ENCODE data around the gene PLBD2. TPM values are rescaled to one million over a fixed set of nuclear protein-coding genes. Genes with fewer than 3 reads are reported as not detected.
A peak's percentile ranks its signal among the peaks of the same experiment; 100 is the strongest.

PLBD2 gene
- total and polyA plus RNA-seq, 9 of the 15 experiments (the other 6 are each of a cell fraction or from before 2014, with no cell fraction given) = 2.4 to 37.4 (median 6.0) TPM

DNA sequence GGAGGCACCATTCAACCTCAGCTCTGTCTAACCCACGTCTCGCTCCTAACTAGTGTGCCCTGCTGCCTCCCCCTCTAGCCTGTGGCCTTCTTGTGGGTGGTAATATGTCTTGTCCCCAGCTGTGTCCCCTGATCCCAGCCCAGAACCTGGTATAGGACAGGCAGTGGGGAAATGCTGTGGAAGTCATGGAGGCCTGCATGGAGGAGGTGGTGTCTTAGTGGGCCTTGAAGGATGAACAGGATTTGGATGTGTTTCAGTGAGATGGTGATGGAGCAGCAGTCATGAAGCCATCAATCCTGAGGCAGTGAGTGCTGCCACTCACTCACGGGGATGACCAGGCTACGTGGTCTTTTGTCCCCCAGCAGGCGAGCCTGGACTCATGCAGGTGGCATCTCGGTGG, 13.4 kb downstream of the PLBD2 start:
- Histone ChIP-seq H3K36me3 (ENCODE audit: control insufficient read depth, insufficient read depth, low read length) (peaks cover 58% of the 10 kb centered on the region; the same call in 2 of the 3 replicates), H3K9me1 (ENCODE audit: control insufficient read depth, insufficient read depth, low read length) (no peaks in the 10 kb centered on the region), H3K4me1 (replicated peaks in 1 of 2; ENCODE audit: control insufficient read depth in 2 of 2, insufficient read depth in 2 of 2, low read length in 2 of 2) (no peaks in the 10 kb centered on the region; a peak in 1 of 5 replicates), H4K20me1 (replicated peaks; ENCODE audit: control insufficient read depth, insufficient read depth, low read length) (0 out of 2 replicates have a peak, but pooled peaks cover 3% of the 10 kb centered on the region), H3K79me2 (ENCODE audit: control insufficient read depth, insufficient read depth, low read length) (no peaks in the 10 kb centered on the region), H3K4me3 (no peak overlapping the region), H3K27me3 (ENCODE audit: control insufficient read depth in 2 of 2, insufficient read depth in 2 of 2, low read length in 2 of 2) (no peaks in the 10 kb centered on the region), H3K27ac (ENCODE audit: extremely low read depth, low read depth, low read length) (no peak overlapping the region), H3K4me2 (ENCODE audit: insufficient read depth, low read length) (no peak overlapping the region), H3K9ac (ENCODE audit: insufficient read depth in 1 of 2, low read depth in 2 of 2, low read length in 2 of 2) (no peak overlapping the region), H2AFZ (ENCODE audit: low read depth, low read length) (no peak overlapping the region), H3K9me3 (replicated peaks; ENCODE audit: control insufficient read depth, insufficient read depth, low read depth, low read length) (no peaks in the 10 kb centered on the region)
- BruUV-seq (replicated peaks) = no TSS peak
- DNase-seq (ENCODE audit: extremely low read depth in 1 of 4, low spot score in 3 of 4) (no peak), FAIRE-seq (no peak), ATAC-seq (no peak)
- intact Hi-C loops (cut with micrococcal nuclease) (no loop called here), in situ Hi-C loops (cut with MboI) (no loop called here)
- ChIA-PET CTCF (ENCODE audit: low intra/inter-chr PET ratio) (no interaction called here), POLR2A (interaction anchor here (0.5 to 0.8 kb wide), 2 partner anchors 185 to 219 kb away, joined by 3 to 4 read pairs; no protein-coding TSS in a partner anchor)
- 95% methylated on average over 6 of the region's 6 CpGs for WGBS (ENCODE audit: insufficient coverage, low coverage, missing lambda C conversion rate)
- TF ChIP-seq, protein P1, sequence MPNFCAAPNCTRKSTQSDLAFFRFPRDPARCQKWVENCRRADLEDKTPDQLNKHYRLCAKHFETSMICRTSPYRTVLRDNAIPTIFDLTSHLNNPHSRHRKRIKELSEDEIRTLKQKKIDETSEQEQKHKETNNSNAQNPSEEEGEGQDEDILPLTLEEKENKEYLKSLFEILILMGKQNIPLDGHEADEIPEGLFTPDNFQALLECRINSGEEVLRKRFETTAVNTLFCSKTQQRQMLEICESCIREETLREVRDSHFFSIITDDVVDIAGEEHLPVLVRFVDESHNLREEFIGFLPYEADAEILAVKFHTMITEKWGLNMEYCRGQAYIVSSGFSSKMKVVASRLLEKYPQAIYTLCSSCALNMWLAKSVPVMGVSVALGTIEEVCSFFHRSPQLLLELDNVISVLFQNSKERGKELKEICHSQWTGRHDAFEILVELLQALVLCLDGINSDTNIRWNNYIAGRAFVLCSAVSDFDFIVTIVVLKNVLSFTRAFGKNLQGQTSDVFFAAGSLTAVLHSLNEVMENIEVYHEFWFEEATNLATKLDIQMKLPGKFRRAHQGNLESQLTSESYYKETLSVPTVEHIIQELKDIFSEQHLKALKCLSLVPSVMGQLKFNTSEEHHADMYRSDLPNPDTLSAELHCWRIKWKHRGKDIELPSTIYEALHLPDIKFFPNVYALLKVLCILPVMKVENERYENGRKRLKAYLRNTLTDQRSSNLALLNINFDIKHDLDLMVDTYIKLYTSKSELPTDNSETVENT (CRISPR knock-in tag; IDR thresholded peaks at IDR 0.05) = no peak
- TF ChIP-seq RBM25 (IDR thresholded peaks at IDR 0.05; ENCODE audit: low read depth, low read length, severe bottlenecking) (peak; percentile 85), RCOR1 (IDR thresholded peaks at IDR 0.05; ENCODE audit: borderline replicate concordance in 1 of 2, low read depth in 2 of 2, low read length in 2 of 2) (0 out of 4 replicates have a peak, but pooled peaks of 1 of the 2 experiments have one; percentile 11), BCOR (IDR thresholded peaks at IDR 0.05) (peak; percentile 58; the same call in 1 of the 2 replicates), ZNF436 (CRISPR knock-in tag; IDR thresholded peaks at IDR 0.05) (0 out of 2 replicates have a peak, but pooled peaks have one; percentile 19), SIN3A (IDR thresholded peaks at IDR 0.05; ENCODE audit: borderline replicate concordance in 2 of 2, control insufficient read depth in 1 of 2, low read depth in 2 of 2, low read length in 2 of 2) (no peak), PTBP1 (IDR thresholded peaks at IDR 0.05; ENCODE audit: low read depth, low read length) (no peak; the same call in 1 of the 2 replicates), ZKSCAN8 (CRISPR knock-in tag; IDR thresholded peaks at IDR 0.05) (no peak), ARNT (IDR thresholded peaks at IDR 0.05) (no peak), ESRRA (IDR thresholded peaks at IDR 0.05; ENCODE audit: borderline replicate concordance, low read depth) (no peak), SREBF2 (CRISPR knock-in tag; IDR thresholded peaks at IDR 0.05) (no peak)
- TF ChIP-seq, protein P2, sequence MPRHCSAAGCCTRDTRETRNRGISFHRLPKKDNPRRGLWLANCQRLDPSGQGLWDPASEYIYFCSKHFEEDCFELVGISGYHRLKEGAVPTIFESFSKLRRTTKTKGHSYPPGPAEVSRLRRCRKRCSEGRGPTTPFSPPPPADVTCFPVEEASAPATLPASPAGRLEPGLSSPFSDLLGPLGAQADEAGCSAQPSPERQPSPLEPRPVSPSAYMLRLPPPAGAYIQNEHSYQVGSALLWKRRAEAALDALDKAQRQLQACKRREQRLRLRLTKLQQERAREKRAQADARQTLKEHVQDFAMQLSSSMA (CRISPR knock-in tag; IDR thresholded peaks at IDR 0.05) = no peak
- TF ChIP-seq, protein P3, sequence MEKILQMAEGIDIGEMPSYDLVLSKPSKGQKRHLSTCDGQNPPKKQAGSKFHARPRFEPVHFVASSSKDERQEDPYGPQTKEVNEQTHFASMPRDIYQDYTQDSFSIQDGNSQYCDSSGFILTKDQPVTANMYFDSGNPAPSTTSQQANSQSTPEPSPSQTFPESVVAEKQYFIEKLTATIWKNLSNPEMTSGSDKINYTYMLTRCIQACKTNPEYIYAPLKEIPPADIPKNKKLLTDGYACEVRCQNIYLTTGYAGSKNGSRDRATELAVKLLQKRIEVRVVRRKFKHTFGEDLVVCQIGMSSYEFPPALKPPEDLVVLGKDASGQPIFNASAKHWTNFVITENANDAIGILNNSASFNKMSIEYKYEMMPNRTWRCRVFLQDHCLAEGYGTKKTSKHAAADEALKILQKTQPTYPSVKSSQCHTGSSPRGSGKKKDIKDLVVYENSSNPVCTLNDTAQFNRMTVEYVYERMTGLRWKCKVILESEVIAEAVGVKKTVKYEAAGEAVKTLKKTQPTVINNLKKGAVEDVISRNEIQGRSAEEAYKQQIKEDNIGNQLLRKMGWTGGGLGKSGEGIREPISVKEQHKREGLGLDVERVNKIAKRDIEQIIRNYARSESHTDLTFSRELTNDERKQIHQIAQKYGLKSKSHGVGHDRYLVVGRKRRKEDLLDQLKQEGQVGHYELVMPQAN (IDR thresholded peaks at IDR 0.05; ENCODE audit: borderline replicate concordance) = no peak

All from K562 (cell line).